CD4-positive, alpha-beta T cell (primary cell): ENCODE data around the gene RNF7. TPM values are rescaled to one million over a fixed set of nuclear protein-coding genes. Genes with fewer than 3 reads are reported as not detected.

Source experiments
- ATAC-seq: fragments of 200-7000 bp; cut with Tn5 transposase; one replicate; pipeline ENCODE4 v1.10.0; 2022; ENCODE audit warnings: mild to moderate bottlenecking; ENCODE audit not compliant: poor library complexity
- CTCF ChIA-PET: fragments of 350-600 bp; sonication (Branson Sonifier 250); formaldehyde crosslinking; loops from one replicate; lab custom pipeline; 2021; ENCODE audit warnings: antibody characterized with exemption, inconsistent platforms; lab: Charles Lee
- POLR2A ChIA-PET: fragments of 350-600 bp; sonication (Branson Sonifier 250); formaldehyde crosslinking; loops from one replicate; lab custom pipeline; 2021; ENCODE audit warnings: antibody characterized with exemption, inconsistent platforms; lab: Charles Lee
- DNase-seq, 14 experiments: peaks; one replicate each; pipeline ENCODE4 v3.0.0-alpha.2; 2013 to 2020; ENCODE audit warnings: mixed read lengths in 2 of 14
- H3K27ac ChIP-seq, 2 donors: one replicate each; pipeline versions ENCODE4 v1.5.1 to v1.7.0; 2013; ENCODE audit warnings: low read length in 2 of 2, low read depth in 1 of 2, mild to moderate bottlenecking in 1 of 2
- H3K27me3 ChIP-seq, 2 experiments: 1 replicate in 1 of 2; 2 replicates in 1 of 2; pipeline versions ENCODE4 v1.6.1 to v1.7.0; 2013; ENCODE audit warnings: low read length in 2 of 2, control low read depth in 1 of 2, mild to moderate bottlenecking in 1 of 2, moderate library complexity in 1 of 2; ENCODE audit not compliant: insufficient read depth in 2 of 2, control insufficient read depth in 1 of 2
- H3K36me3 ChIP-seq: one replicate; pipeline ENCODE4 v1.6.1; 2013; ENCODE audit warnings: low read length, control low read depth; ENCODE audit not compliant: insufficient read depth
- H3K4me1 ChIP-seq: one replicate; pipeline ENCODE4 v1.6.1; 2013; ENCODE audit warnings: low read length, control low read depth; ENCODE audit not compliant: insufficient read depth
- H3K4me3 ChIP-seq: one replicate; pipeline ENCODE4 v1.5.1; 2013; ENCODE audit warnings: mild to moderate bottlenecking, low read length, moderate library complexity
- H3K9me3 ChIP-seq, 2 experiments: 1 replicate in 1 of 2; 2 replicates in 1 of 2; pipeline versions ENCODE4 v1.6.1 to v1.7.0; 2013; ENCODE audit warnings: low read length in 2 of 2, mild to moderate bottlenecking in 2 of 2, control low read depth in 1 of 2, moderate library complexity in 1 of 2; ENCODE audit not compliant: control insufficient read depth in 1 of 2, insufficient read depth in 1 of 2
- H3K27ac Mint-ChIP-seq: one replicate; pipeline ENCODE4 v1.8.0; 2020; ENCODE audit warnings: mixed read lengths
- H3K27me3 Mint-ChIP-seq: one replicate; pipeline ENCODE4 v1.8.0; 2021; ENCODE audit warnings: mixed read lengths
- H3K36me3 Mint-ChIP-seq: one replicate; pipeline ENCODE4 v1.8.0; 2021; ENCODE audit warnings: low read depth, mixed read lengths
- H3K4me1 Mint-ChIP-seq: one replicate; pipeline ENCODE4 v1.8.0; 2021; ENCODE audit warnings: low read depth, mixed read lengths
- H3K4me3 Mint-ChIP-seq: one replicate; pipeline ENCODE4 v1.8.0; 2020; ENCODE audit warnings: mild to moderate bottlenecking, mixed read lengths
- H3K9me3 Mint-ChIP-seq: one replicate; pipeline ENCODE4 v1.8.0; 2020; ENCODE audit warnings: mixed read lengths
- CTCF ChIP-seq: fragments of 200-600 bp; IDR thresholded peaks from one replicate; pipeline ENCODE4 v1.8.0; 2022; ENCODE audit warnings: antibody characterized with exemption, mild to moderate bottlenecking
- intact Hi-C, 2 experiments: fragments of 100-400 bp; cut with DNase I in 1 of 2; cut with micrococcal nuclease in 1 of 2; formaldehyde crosslinking; loops; one replicate each; pipeline versions ENCODE4 v1.15.1 to v1.9.0; 2023 to 2025; cut with DNase I, micrococcal nuclease
- total RNA-seq, 174 experiments: library from RNA in 2 of 174; stranded (reverse) in 2 of 174; gene quantifications; one replicate each; pipeline ENCODE4 v1.2.3 and lab custom pipeline; 2021 to 2026

RNF7 gene
- total RNA-seq, 2 experiments from 2014 or later = 60.7 to 65.7 TPM

- H3K27ac Mint-ChIP-seq = no peak overlapping the region
- no peak for ATAC-seq
- Histone ChIP-seq H3K4me1 (no peaks in the 10 kb centered on the region), H3K4me3 (no peak overlapping the region), H3K27me3 (no peaks in the 10 kb centered on the region), H3K36me3 (no peaks in the 10 kb centered on the region), H3K9me3 (no peaks in the 10 kb centered on the region), H3K27ac (no peak overlapping the region)
- ChIA-PET CTCF (interaction anchor here (0.7 kb wide), 1 partner anchor 26 kb away, joined by 3 read pairs; no protein-coding TSS in a partner anchor), POLR2A (no interaction called here)
- H3K36me3 Mint-ChIP-seq = no peaks in the 10 kb centered on the region
- no peaks in the 10 kb centered on the region for H3K27me3 Mint-ChIP-seq
- H3K4me3 Mint-ChIP-seq = no peak overlapping the region
- TF ChIP-seq CTCF = no peak
- H3K4me1 Mint-ChIP-seq = no peaks in the 10 kb centered on the region
- H3K9me3 Mint-ChIP-seq = no peaks in the 10 kb centered on the region
- DNase-seq = no peak
- intact Hi-C loops = no loop called here
These were observed 35.6 kb downstream of the RNF7 start for GRCh38 chr3:141773676-141774075.

- no peaks in the 10 kb centered on the region for H3K9me3 Mint-ChIP-seq
- CTCF ChIA-PET = no interaction called here
- H3K4me1 ChIP-seq = no peaks in the 10 kb centered on the region
- no peaks in the 10 kb centered on the region for H3K36me3 ChIP-seq
- no peak overlapping the region for H3K27ac ChIP-seq
- DNase-seq = no peak
- H3K9me3 ChIP-seq = no peaks in the 10 kb centered on the region
- no peak overlapping the region for H3K27ac Mint-ChIP-seq
- H3K4me3 Mint-ChIP-seq = no peak overlapping the region
- no peaks in the 10 kb centered on the region for H3K27me3 ChIP-seq
- no peaks in the 10 kb centered on the region for H3K36me3 Mint-ChIP-seq
- H3K4me3 ChIP-seq = no peak overlapping the region
- no peak for TF ChIP-seq CTCF
- no peaks in the 10 kb centered on the region for H3K4me1 Mint-ChIP-seq
- H3K27me3 Mint-ChIP-seq = no peaks in the 10 kb centered on the region
- POLR2A ChIA-PET = no interaction called here
- ATAC-seq = no peak
- intact Hi-C loops = no loop called here
These were observed 38.3 kb downstream of the RNF7 start for GRCh38 chr3:141776376-141776775.

GRCh38 chr3:141776885-141777284, 38.8 kb downstream of the RNF7 start:
- Histone ChIP-seq H3K27ac (no peak overlapping the region), H3K4me3 (no peak overlapping the region), H3K4me1 (no peaks in the 10 kb centered on the region), H3K36me3 (no peaks in the 10 kb centered on the region), H3K9me3 (no peaks in the 10 kb centered on the region), H3K27me3 (no peaks in the 10 kb centered on the region)
- H3K9me3 Mint-ChIP-seq = no peaks in the 10 kb centered on the region
- ATAC-seq (no peak), DNase-seq (no peak)
- no peak for TF ChIP-seq CTCF
- H3K36me3 Mint-ChIP-seq = no peaks in the 10 kb centered on the region
- CTCF ChIA-PET = no interaction called here
- intact Hi-C loops = no loop called here
- POLR2A ChIA-PET = no interaction called here
- H3K27me3 Mint-ChIP-seq = no peaks in the 10 kb centered on the region
- no peak overlapping the region for H3K4me3 Mint-ChIP-seq
- no peak overlapping the region for H3K27ac Mint-ChIP-seq
- no peaks in the 10 kb centered on the region for H3K4me1 Mint-ChIP-seq
